Astrocyte (in vitro differentiated cells and primary cell): ENCODE data around the gene CACNA1C. TPM values are rescaled to one million over a fixed set of nuclear protein-coding genes. Genes with fewer than 3 reads are reported as not detected.
A peak's percentile ranks its signal among the peaks of the same experiment; 100 is the strongest.

Experiments
- DNase-seq: peaks from one replicate; pipeline ENCODE4 v3.0.0-alpha.2; 2010; ENCODE audit warnings: low read depth
- FAIRE-seq: peaks from 2 replicates; lab custom pipeline; 2011; peaks lifted over from hg19 to GRCh38; lab: Jason Lieb, UNC
- H2AFZ ChIP-seq: 2 replicates; pipeline ENCODE4 v1.6.0; 2012; ENCODE audit warnings: low read depth, low read length, inconsistent platforms
- H3K27ac ChIP-seq: 2 replicates; pipeline ENCODE4 v1.5.1; 2011; ENCODE audit warnings: low read depth, low read length, inconsistent platforms
- H3K27me3 ChIP-seq: 2 replicates; pipeline ENCODE4 v1.6.0; 2011; ENCODE audit warnings: low read length, inconsistent platforms; ENCODE audit not compliant: insufficient read depth
- H3K36me3 ChIP-seq: 2 replicates; pipeline ENCODE4 v1.5.1; 2011; ENCODE audit warnings: low read length, inconsistent platforms; ENCODE audit not compliant: insufficient read depth
- H3K4me1 ChIP-seq: 2 replicates; pipeline ENCODE4 v1.5.1; 2011; ENCODE audit warnings: low read length, inconsistent platforms; ENCODE audit not compliant: insufficient read depth
- H3K4me2 ChIP-seq: 2 replicates; pipeline ENCODE4 v1.6.0; 2012; ENCODE audit warnings: low read length, inconsistent platforms
- H3K4me3 ChIP-seq: 2 replicates; pipeline ENCODE4 v1.5.1; 2011; ENCODE audit warnings: low read depth, mild to moderate bottlenecking, low read length, inconsistent platforms; ENCODE audit not compliant: insufficient read depth
- H3K79me2 ChIP-seq: 2 replicates; pipeline ENCODE4 v1.6.0; 2012; ENCODE audit warnings: mild to moderate bottlenecking, low read length, inconsistent platforms; ENCODE audit not compliant: insufficient read depth
- H3K9ac ChIP-seq: 2 replicates; pipeline ENCODE4 v1.6.0; 2012; ENCODE audit warnings: mild to moderate bottlenecking, low read length, inconsistent platforms
- H3K9me3 ChIP-seq: 2 replicates; pipeline ENCODE4 v1.5.1; 2012; ENCODE audit warnings: low read depth, mild to moderate bottlenecking, low read length, inconsistent platforms; ENCODE audit not compliant: insufficient read depth
- H4K20me1 ChIP-seq: 2 replicates; pipeline ENCODE4 v1.6.0; 2012; ENCODE audit warnings: low read length, inconsistent platforms; ENCODE audit not compliant: insufficient read depth
- H3K27ac Mint-ChIP-seq: one replicate; pipeline ENCODE4 v1.8.0; 2021; ENCODE audit warnings: mild to moderate bottlenecking, mixed read lengths; ENCODE audit not compliant: unreplicated experiment
- H3K27me3 Mint-ChIP-seq: one replicate; pipeline ENCODE4 v1.8.0; 2021; ENCODE audit warnings: low read depth, mixed read lengths; ENCODE audit not compliant: unreplicated experiment
- H3K36me3 Mint-ChIP-seq: one replicate; pipeline ENCODE4 v1.8.0; 2021; ENCODE audit warnings: low read depth, mixed read lengths; ENCODE audit not compliant: unreplicated experiment
- H3K4me1 Mint-ChIP-seq: one replicate; pipeline ENCODE4 v1.8.0; 2021; ENCODE audit warnings: low read depth, mixed read lengths; ENCODE audit not compliant: unreplicated experiment
- H3K4me3 Mint-ChIP-seq: one replicate; pipeline ENCODE4 v1.8.0; 2021; ENCODE audit warnings: mild to moderate bottlenecking, moderate library complexity, mixed read lengths; ENCODE audit not compliant: unreplicated experiment
- H3K9me3 Mint-ChIP-seq: one replicate; pipeline ENCODE4 v1.8.0; 2021; ENCODE audit warnings: mild to moderate bottlenecking, mixed read lengths; ENCODE audit not compliant: unreplicated experiment
- CTCF ChIP-seq: IDR thresholded peaks from 2 replicates; pipeline ENCODE4 v1.5.1; 2011; ENCODE audit warnings: low read depth, mild to moderate bottlenecking, inconsistent platforms, low read length, moderate library complexity; ENCODE audit not compliant: insufficient read depth
- EZH2 ChIP-seq: IDR thresholded peaks from 2 replicates; pipeline ENCODE4 v1.6.1; 2012; ENCODE audit warnings: mild to moderate bottlenecking, low read length, inconsistent platforms; ENCODE audit not compliant: insufficient read depth
- total RNA-seq: library from RNA; stranded (reverse); gene quantifications from 2 replicates; pipeline ENCODE4 v1.2.1, GENCODE V29; 2021

The CACNA1C gene
- total RNA-seq, 1 donor from 2014 or later: 2.1 TPM

DNA sequence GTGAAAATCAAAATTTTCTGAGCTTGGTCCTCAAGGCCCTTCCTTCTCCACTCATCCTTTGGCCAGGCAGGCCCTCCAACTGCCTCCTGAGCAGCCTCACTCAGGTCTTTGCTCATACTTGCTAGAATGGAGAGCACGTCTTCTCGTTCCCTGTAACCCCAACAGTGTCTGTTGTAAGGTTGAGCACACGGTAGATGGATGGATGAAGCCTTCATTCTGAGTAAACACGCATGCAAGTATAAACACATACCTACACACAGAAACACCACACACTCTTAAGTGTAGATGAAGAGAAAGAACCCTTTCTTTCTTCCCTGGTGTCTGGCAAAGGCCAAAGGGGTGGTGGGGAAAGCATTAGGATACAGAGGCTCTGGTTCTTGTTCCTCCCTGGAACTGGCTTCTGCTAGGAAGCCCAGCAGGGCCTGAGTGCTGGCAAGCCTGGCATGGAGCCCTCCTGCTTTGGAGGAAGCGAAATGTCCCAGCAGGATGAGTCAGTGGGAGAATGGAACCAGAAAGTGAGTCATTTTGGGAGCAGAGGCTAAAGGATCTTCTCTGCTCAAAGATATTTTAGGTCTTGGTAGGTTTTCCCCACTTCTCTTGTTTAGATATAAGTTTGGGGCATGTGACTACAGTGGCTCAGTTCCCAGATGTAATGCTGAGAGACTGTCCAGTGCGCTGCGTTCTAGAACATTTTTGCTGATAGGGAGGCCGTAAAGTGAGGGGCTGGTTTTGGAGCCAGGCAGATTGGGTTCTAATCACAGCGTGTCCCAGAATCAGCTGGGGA is 127.4 kb downstream of the CACNA1C start:
- Mint-ChIP-seq H3K9me3 (peaks cover 4% of the 10 kb centered on the region), H3K27me3 (peaks cover 21% of the 10 kb centered on the region), H3K4me3 (no peak overlapping the region), H3K36me3 (peaks cover 2% of the 10 kb centered on the region), H3K27ac (no peak overlapping the region), H3K4me1 (peaks cover 14% of the 10 kb centered on the region)
- H3K4me3 ChIP-seq: no peak overlapping the region
- no peaks in the 10 kb centered on the region for H3K9me3 ChIP-seq
- TF ChIP-seq EZH2: no peak
- no peak for TF ChIP-seq CTCF
- H3K4me1 ChIP-seq: peaks cover 22% of the 10 kb centered on the region
- no peaks in the 10 kb centered on the region for H3K36me3 ChIP-seq
- peak overlapping the region; percentile 14 for H3K27ac ChIP-seq
- H3K79me2 ChIP-seq: no peaks in the 10 kb centered on the region
- DNase-seq (peak; percentile 95), FAIRE-seq (peak; percentile 88)
- H4K20me1 ChIP-seq: no peaks in the 10 kb centered on the region
- peak overlapping the region; percentile 51 for H3K4me2 ChIP-seq
- no peaks in the 10 kb centered on the region for H3K27me3 ChIP-seq
- H2AFZ ChIP-seq: peak overlapping the region; percentile 19
- H3K9ac ChIP-seq: no peak overlapping the region

- Mint-ChIP-seq H3K9me3 (peaks cover 4% of the 10 kb centered on the region), H3K4me3 (no peak overlapping the region), H3K36me3 (peaks cover 2% of the 10 kb centered on the region), H3K4me1 (peaks cover 14% of the 10 kb centered on the region), H3K27ac (no peak overlapping the region), H3K27me3 (peaks cover 21% of the 10 kb centered on the region)
- H3K9ac ChIP-seq: no peak overlapping the region
- H3K79me2 ChIP-seq: no peaks in the 10 kb centered on the region
- no peak for DNase-seq
- peak overlapping the region; percentile 51 for H3K4me2 ChIP-seq
- peak overlapping the region; percentile 14 for H3K27ac ChIP-seq
- no peaks in the 10 kb centered on the region for H3K9me3 ChIP-seq
- no peaks in the 10 kb centered on the region for H3K36me3 ChIP-seq
- H2AFZ ChIP-seq: no peak overlapping the region
- no peak overlapping the region for H3K4me3 ChIP-seq
- no peaks in the 10 kb centered on the region for H4K20me1 ChIP-seq
- H3K4me1 ChIP-seq: peaks cover 22% of the 10 kb centered on the region
- H3K27me3 ChIP-seq: no peaks in the 10 kb centered on the region
- TF ChIP-seq CTCF (no peak), EZH2 (no peak)
- FAIRE-seq: no peak
These were observed 127.9 kb downstream of the CACNA1C start for GRCh38 chr12:2180737-2181082.
